ENCODE data around the gene KNSTRN.

KNSTRN gene

GRCh38 chr15:40405501-40406381 is 23.2 kb downstream of the KNSTRN start, which contains the start of gene IVD:
Gene IVD (plus strand): TSS chr15:40405795. CDS start chr15:40405828, 33 bp downstream.
- DNase-seq = peak; percentile 94 to 97

- no peak for DNase-seq
Observed at GRCh38 chr15:40407330-40407990, 24.9 kb downstream of the KNSTRN start.

- no peak for DNase-seq
Observed at GRCh38 chr15:40409366-40409765, 26.8 kb downstream of the KNSTRN start.

- DNase-seq = no peak
Observed at GRCh38 chr15:40410476-40410875, 28.0 kb downstream of the KNSTRN start.

DNA sequence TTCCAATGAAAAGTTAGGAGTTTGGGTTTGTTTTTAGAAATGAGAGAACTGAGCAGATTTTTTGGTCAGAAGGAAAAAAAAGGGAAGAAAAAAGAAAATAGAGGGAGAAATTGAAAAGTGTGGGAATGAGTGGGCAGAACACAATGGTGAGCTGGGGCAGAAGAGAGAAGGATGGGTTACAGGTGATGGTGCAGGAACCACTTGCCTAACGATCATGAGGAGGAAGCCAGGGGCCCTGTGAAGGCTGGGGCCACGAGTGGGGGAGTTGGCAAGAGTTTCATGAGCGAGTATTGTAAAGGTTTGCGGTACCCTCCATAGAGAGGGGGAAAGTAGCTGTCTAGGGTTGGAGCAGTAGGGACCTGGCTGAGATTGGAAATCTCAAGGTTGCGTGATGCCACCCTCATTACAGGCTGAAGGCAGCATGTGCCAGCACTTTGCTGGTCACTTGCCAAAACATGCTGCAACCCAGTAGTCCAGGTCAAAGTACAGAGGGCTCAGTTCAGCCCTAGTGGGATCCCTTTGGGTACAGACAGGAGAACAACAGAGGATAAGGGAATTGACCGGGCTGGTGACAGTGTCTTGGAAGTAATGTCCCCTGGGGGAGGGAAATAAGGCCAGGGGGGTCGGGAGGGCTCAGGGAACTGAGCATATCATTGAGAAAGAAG is 29.7 kb downstream of the KNSTRN start:
- DNase-seq = no peak

DNA sequence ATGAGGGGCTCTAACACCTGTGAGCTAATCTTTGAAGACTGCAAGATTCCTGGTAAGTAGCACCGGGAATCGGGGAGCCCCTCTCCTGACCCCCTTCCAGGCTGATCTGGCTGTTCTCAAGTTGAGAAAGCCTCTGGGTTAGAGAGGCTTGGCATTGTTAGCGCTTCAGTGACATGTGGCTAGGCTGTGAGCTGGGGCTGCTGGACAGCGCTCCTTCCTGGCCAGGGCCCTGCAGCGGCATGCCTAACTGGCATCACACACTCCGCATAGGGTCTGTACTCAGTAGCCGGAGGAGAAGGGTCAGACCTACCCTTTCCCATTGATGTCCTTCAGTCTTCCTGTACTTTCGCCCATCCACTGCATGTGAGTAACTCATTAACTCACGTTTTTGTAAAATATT is 30.5 kb downstream of the KNSTRN start:
- no peak for DNase-seq

DNA sequence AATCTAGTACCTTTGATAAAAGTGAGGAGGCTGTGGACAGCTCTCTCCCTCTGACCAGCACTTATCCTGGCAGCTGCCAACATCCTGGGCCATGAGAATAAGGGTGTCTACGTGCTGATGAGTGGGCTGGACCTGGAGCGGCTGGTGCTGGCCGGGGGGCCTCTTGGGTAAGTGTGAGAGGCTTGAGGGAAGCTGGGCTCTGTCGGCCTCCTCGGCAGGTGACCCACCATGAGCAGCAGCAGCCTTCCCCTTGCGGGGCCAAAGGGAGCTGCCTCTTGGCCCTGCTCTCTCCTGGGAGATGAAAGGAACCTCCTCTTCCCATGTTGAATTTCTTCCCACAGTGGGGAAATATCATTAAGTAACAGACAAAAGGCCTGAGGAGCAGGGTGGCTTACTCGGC is 32.3 kb downstream of the KNSTRN start:
- DNase-seq = no peak

- no peak for DNase-seq
Observed at GRCh38 chr15:40415226-40415625, 32.7 kb downstream of the KNSTRN start.

GRCh38 chr15:40416056-40416455 is 33.5 kb downstream of the KNSTRN start:
- DNase-seq = no peak

- no peak for DNase-seq
Observed at GRCh38 chr15:40418126-40418525, 35.6 kb downstream of the KNSTRN start.

GRCh38 chr15:40420071-40420713 is 37.7 kb downstream of the KNSTRN start:
- no peak for DNase-seq

DNA sequence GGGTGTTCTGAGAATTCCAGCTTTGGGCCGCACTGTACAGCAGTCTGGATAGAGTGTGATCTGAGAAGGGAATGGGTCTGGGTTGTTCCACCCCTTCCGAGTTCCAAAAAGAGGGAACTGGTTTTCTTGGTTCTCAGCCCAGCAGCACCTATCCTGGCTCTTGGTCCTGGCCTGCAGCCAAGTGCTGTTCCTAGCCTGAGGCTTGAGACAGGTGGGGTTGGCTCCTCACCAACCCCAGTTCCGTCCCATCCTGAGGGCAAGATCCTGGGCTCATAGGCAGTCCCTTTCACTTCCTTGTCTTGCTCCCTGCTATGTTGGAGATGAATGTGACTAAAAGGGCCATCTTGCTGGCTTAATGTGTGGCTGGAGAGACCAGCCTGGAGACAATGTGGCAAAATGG is 38.3 kb downstream of the KNSTRN start:
- DNase-seq = peak; percentile 39 to 72

DNA sequence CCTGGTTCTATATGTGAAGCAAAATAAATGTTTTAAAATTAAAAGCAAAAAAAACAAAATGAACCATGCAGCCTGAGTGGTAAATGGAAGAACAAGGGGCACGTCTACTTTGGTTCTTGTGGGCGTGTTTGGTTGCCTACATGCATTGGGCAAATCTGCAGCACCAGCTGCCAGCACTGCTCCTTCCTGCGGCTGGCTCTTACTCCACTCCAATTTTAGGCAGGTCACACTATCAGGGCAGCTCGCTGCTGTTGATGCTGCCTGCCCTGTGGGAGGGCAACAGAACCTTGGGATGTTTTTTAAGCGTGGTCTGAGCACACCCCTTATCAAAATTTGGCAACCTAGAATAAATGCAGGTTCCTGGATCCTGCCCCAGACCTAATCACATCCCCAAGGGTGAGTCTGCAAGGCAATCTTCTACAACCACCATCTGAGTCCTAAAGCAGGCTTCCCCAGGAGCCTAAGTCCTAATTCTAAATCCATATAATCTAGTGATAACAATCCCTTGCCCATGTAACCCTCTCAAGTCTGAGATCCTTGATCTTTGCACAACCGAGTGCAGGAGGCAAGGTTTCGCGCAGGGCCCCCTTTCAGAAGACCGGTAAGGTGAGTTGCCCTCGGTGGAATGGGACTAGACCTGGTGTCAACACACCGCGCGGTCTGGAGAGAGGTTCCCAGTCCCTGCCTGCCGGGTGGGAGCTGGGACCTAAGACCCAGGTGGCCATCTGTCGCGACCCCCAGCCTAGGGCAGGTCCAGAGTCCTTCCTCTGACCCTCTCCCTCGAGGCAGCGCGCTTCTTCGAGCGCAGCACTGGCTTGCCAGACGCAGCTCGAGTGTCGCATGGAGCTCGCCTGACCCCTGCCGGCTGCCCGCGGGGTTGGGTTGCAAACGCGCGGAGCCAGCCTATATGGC is 39.0 kb downstream of the KNSTRN start:
- peak; percentile 46 to 64 for DNase-seq

- DNase-seq = no peak
Observed at GRCh38 chr15:40424483-40425115, 42.1 kb downstream of the KNSTRN start.

GRCh38 chr15:40425681-40426080 is 43.2 kb downstream of the KNSTRN start:
- DNase-seq = no peak

GRCh38 chr15:40427188-40427587 is 44.7 kb downstream of the KNSTRN start:
- DNase-seq = no peak

- DNase-seq = no peak
Observed at GRCh38 chr15:40428185-40428584, 45.7 kb downstream of the KNSTRN start.

DNA sequence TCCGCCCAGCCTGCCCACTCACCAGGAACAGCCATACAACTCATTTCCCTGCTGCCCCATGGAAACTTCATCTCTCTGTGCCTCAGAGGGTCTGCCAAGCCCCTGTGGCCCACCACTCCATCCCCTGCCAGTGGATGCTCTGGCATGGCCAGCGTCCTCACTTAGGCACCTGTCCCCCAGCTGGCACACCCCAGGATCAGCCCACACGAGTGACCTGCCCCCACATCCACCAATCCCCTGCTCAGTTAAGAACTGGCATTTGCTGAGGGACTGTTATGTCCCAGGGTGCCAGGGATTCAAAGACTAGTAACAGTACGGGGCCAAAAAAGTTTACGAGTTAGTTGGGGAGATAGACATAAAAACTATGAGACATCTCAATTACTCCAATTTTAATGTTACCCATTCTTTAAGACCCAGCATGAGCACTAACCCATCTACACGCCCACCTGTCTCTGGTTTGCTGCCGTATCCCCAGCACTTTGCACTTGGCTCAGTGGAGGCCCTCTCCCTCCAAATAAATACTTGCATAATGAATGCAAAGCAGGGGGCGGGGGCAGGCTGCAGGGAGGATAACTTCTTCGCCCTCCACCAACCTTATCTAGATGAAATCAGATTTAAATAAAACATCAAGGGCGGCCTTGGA is 46.7 kb downstream of the KNSTRN start:
- no peak for DNase-seq

- DNase-seq = no peak
Observed at GRCh38 chr15:40430271-40430805, 47.8 kb downstream of the KNSTRN start.

DNA sequence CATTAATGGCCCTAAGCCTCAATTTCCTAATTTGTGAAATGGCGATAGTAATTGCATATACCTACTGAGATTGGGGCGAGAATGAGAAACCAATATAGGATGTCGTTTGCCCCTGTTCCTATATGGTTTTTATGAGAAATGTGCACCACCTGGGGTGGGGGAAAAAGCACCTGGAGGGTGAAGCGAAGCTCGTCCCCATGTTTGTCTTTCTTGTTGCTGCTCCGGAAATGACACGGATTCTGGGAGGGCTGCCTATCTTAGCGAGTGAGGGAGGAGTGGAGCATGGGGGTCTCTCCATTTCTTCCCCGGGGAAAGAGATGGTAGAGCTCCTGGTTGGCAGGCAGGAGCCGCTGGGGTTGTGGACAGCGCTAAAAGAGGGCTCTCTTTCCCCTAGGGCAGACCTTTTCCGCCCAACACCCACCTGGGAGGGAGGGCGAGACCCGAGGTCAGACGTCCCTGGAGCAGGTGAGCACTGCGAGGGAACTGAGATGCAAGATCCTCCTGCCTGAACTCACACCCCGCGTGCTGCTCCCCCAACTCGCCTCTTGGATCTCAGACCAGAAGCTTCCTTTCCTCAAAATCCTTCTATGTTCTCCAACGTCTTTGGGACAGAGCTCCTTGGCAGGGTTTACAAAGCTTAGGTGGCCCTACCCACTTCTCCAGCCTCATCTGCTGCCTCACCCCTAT is 52.6 kb downstream of the KNSTRN start:
- no peak for DNase-seq

Data from NCI-H2081 (cell line).